GM13977 (cell line): ENCODE measurements around the gene POLR1D.

Experiments used
- DNase-seq: peaks from one replicate; pipeline ENCODE4 v3.0.0; 2012; ENCODE audit warnings: low spot score
- in situ Hi-C: fragments of 300-500 bp; cut with MboI; formaldehyde crosslinking; loops from one replicate; pipeline ENCODE4 v1.12.0; 2022; ENCODE audit warnings: low sequenced_read_pairs, low pct_unique_long_range_greater_than_20kb, mixed read lengths, inconsistent platforms; ENCODE audit not compliant: unreplicated experiment
- TF ChIP-seq, protein P1 (sequence below): IDR thresholded peaks from 2 replicates; pipeline ENCODE4 v1.5.1; 2012; ENCODE audit warnings: mild to moderate bottlenecking, control low read depth; ENCODE audit not compliant: insufficient read depth; ENCODE audit errors: extremely low read depth, missing control alignments

POLR1D gene

DNA sequence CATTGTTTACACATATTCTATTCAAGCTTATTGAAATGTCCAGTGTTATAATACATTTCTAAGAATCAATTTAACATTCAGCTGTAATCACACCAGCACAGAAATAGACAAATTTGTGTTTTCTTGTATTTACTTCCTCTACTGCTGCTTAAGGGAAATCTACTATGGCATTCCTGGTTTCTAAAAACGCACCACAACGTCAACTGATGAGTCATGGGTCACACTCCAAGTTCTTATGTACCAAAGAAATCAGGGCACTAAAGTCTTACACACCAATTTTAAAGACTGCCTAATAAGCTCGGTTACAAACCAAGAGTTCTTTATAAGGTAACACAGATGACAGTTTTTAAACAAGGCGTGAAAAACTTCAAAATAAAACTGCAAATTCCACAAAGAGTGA lies 14.6 kb upstream of the POLR1D start:
- DNase-seq = no peak
- in situ Hi-C loops = no loop called here
- TF ChIP-seq, protein P1, sequence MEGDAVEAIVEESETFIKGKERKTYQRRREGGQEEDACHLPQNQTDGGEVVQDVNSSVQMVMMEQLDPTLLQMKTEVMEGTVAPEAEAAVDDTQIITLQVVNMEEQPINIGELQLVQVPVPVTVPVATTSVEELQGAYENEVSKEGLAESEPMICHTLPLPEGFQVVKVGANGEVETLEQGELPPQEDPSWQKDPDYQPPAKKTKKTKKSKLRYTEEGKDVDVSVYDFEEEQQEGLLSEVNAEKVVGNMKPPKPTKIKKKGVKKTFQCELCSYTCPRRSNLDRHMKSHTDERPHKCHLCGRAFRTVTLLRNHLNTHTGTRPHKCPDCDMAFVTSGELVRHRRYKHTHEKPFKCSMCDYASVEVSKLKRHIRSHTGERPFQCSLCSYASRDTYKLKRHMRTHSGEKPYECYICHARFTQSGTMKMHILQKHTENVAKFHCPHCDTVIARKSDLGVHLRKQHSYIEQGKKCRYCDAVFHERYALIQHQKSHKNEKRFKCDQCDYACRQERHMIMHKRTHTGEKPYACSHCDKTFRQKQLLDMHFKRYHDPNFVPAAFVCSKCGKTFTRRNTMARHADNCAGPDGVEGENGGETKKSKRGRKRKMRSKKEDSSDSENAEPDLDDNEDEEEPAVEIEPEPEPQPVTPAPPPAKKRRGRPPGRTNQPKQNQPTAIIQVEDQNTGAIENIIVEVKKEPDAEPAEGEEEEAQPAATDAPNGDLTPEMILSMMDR = no peak

DNA sequence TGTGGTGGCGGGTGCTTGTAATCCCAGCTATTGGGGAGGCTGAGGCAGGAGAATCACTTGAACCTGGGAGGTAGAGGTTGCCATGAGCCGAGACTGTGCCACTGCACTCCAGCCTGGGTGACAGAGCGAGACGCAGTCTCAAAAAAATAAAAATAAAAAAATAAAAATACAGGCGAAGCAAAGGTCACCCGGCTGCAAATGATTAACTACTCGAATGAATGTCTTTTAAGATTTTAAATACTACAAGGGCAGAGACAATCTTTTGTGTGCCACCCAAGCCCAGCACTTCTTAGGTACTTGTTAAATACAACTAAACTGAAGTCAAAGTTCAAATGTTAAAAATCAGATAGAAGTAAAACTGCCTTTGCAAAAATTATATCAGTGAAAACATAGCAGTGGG lies 8.1 kb upstream of the POLR1D start:
- TF ChIP-seq, protein P1 = no peak
- DNase-seq = no peak
- in situ Hi-C loops = no loop called here

DNA sequence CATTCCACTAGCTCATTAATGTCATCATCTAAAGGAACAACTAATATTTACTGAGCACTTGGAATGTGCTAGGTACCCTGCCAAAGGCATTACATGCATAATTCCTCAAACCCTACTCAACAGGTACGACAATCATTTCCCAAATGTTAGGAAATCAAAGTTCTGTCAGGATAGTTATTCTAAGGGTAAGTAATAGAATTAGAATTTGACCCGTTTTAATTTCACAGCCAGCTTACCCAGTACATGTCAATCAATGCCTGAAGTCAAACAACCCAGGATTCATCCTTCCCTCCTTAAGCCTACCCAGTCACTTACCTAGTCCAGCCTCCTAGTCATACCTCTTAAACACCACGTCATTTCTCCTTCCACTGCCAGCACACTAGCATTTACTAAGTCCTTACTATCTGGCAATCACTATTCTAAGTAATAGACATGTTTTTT lies 3.8 kb upstream of the POLR1D start:
- no peak for DNase-seq
- TF ChIP-seq, protein P1 = no peak
- in situ Hi-C loops = no loop called here

DNA sequence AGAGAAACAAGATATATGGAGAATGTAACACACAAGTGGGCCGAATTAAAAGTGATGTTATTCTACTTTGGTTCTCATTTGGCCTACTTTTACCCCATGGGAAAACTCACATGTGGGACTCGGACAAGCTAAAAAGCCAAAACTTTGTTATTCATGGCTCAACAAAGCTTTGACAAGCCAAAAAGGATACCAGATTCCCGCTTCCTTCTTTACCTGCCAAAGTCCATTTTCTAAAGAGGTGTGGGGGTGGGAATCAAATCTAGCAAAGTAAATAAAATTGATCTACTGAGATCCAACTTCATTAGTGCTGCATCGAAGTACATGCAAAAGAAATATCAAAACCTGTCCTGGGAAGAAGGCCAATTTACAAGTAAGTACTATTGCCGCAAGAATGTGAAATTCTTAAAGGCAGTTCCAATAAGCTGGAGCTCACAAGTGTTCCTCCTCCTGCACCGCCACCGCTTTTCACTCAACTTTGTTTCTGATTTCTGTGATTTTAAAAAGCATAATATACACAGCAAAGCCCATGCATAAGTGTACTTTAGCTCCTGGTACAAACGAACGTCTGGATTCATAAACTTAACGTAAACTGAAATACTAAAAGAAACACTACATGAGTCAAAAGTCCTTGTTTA lies 2.5 kb upstream of the POLR1D start:
- TF ChIP-seq, protein P1 = no peak
- in situ Hi-C loops = no loop called here
- no peak for DNase-seq

DNA sequence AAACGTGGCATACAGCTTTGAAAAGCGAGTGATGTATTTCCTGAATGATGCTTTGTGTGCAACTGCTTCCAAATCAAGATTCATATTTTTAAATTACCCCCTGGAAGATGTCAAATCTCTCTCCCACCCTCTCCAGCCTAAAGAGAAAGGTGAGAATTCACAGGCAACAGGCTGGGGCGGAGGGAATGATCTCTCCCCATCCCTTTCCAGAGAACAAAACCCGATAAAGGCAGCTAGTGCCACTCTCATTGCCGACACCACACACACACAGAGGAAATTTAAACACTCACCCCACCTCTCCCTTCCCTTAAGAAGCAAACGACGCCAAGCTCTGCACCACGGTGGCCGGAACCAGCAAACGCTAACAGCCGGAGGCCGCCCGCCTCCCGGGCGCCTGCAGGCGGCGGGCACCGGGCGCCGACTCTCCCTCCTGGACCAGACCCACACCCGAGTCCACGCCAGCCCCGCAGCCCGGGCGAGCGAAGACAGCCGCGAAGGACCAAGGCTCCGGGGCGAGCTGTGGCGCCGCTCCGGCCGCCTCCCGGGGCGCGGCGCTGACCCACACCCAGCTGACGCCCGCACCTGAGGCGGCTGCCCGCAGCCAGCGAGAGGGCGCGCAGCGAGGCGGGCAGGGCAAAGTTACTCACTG lies 1.8 kb upstream of the POLR1D start:
- in situ Hi-C loops = no loop called here
- TF ChIP-seq, protein P1 = peak; percentile 9
- DNase-seq = peak; percentile 68

DNA sequence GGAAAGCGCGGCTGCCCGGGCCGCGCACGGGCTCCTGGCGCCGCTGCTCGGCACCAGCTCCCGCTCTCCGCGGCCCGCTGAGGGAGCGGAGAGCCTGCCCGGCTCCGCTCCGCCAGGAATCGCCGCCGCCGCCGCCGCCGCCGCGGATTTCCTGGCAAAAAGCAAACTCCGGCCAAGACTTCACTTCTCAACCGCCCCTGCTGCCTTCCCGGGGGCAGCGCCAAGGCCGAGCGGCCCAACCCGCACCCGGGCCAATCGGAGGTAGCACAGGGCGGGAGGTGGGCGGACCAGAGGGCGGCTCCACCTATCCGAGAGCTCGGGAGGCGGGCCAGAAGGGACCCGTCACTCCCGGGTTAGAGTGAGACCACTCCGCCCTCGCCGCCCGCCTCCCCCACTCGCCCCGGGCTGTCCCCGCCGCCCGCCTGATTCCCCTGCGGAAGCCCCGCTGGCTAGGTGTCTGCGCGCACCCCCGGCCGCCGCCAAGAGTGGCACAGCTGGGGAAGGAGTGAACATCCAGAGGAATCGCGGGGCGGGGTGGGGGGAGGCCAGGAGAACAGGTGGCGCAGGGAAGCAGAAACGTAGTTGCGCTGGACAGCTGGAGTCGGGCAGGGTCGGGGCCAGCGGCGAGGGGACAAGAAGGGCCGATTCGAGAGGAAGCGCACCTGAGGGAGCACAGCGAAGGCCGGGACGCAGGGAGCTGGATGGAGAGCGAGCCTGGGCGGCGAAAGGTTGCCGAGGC lies 1.1 kb upstream of the POLR1D start, which contains the start of gene LNX2:
TSS of gene LNX2 (minus strand) at position 153 of the 739 bp plus-strand sequence. CDS start 38,826 bp downstream, outside the sequence.
- TF ChIP-seq, protein P1 = no peak
- peak; percentile 99 for DNase-seq
- in situ Hi-C loops = no loop called here
